Activated naive CD8-positive, alpha-beta T cell (primary cell): Measurements from ENCODE around the gene SEC23A.
"Not testable (repeated sequence)": the region's sequence is repeated elsewhere in the genome, so short reads cannot be mapped to it uniquely, and the experiment has no call there.

Experiments
- H3K27ac Mint-ChIP-seq: one replicate; pipeline ENCODE4 v1.8.0; 2021; ENCODE audit warnings: mixed read lengths
- H3K27me3 Mint-ChIP-seq: one replicate; pipeline ENCODE4 v1.8.0; 2021; ENCODE audit warnings: mixed read lengths
- H3K36me3 Mint-ChIP-seq: one replicate; pipeline ENCODE4 v1.8.0; 2021; ENCODE audit warnings: mixed read lengths
- H3K4me1 Mint-ChIP-seq: one replicate; pipeline ENCODE4 v1.8.0; 2021; ENCODE audit warnings: low read depth, mixed read lengths
- H3K4me3 Mint-ChIP-seq: one replicate; pipeline ENCODE4 v1.8.0; 2021; ENCODE audit warnings: mild to moderate bottlenecking, mixed read lengths
- H3K9me3 Mint-ChIP-seq: one replicate; pipeline ENCODE4 v1.8.0; 2021; ENCODE audit warnings: low read depth, mixed read lengths

SEC23A gene

DNA sequence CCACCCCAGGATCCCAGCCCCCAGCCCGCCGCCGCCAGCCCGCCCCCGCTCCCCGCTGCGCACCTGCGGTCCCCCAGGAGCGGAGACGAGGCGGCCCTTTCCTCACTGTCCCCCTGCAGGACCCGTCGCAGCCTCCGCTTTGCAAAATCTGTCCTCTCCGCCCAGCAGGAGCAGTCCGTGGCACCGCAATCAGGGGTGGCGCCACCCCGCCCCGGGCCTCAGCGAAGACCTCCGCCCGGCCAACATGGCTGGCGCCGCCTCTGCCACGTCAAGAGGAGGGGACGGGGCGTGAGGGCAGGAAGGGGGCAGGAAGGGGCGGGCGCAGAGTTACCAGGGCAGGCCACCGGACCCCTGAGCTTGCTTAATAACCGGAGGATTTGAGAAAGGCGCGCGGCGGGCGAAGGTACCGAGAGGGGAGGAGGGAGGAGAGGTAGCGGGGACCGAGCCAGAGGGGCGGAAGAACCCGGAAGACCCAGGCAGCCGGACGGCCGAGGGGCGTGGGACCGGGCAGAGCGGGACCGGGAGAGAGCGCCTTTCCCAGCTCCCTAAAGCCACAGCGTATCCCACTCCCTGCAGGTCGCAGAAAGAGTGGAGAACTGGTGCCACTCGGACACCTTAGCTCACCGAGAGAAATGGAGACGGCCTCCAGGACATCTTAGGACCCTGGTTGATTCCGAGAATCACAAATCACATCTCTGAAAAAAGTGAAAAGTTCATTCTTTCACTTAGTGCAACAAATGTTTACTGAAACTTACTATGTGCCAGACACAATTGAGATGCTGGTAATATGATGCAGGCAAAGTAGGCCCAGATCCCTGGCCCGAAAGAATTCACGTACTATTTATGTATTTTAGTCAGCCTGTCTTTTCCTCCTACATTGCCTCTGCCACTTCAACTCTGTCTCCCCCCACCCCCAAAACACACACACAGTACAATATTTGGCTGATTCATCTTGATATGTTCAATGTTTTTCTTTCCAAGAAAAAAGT is at the start of gene SEC23A:
TSS of gene SEC23A (minus strand) at position 267 of the 989 bp plus-strand sequence. CDS start 7,117 bp downstream, outside the sequence.
- peak within 1 kb of the TSS; percentile 92 for H3K4me3 Mint-ChIP-seq
- H3K36me3 Mint-ChIP-seq: peaks cover 2% of the 10 kb centered on the region
- H3K4me1 Mint-ChIP-seq: peaks cover 42% of the 10 kb centered on the region
- no peaks in the 10 kb centered on the region for H3K27me3 Mint-ChIP-seq
- H3K9me3 Mint-ChIP-seq: no peaks in the 10 kb centered on the region
- peak within 1 kb of the TSS; percentile 92 for H3K27ac Mint-ChIP-seq

GRCh38 chr14:39145266-39145966 is 42.4 kb upstream of the SEC23A start:
- Mint-ChIP-seq H3K27me3 (no peaks in the 10 kb centered on the region), H3K27ac (no peak overlapping the region), H3K36me3 (peaks cover 14% of the 10 kb centered on the region), H3K9me3 (no peaks in the 10 kb centered on the region), H3K4me3 (no peak overlapping the region), H3K4me1 (no peaks in the 10 kb centered on the region)

GRCh38 chr14:39143226-39143625 is 40.2 kb upstream of the SEC23A start:
- H3K4me1 Mint-ChIP-seq, H3K27me3 Mint-ChIP-seq, H3K4me3 Mint-ChIP-seq, H3K9me3 Mint-ChIP-seq, H3K27ac Mint-ChIP-seq: not testable (repeated sequence)
- H3K36me3 Mint-ChIP-seq: peaks cover 20% of the 10 kb centered on the region

DNA sequence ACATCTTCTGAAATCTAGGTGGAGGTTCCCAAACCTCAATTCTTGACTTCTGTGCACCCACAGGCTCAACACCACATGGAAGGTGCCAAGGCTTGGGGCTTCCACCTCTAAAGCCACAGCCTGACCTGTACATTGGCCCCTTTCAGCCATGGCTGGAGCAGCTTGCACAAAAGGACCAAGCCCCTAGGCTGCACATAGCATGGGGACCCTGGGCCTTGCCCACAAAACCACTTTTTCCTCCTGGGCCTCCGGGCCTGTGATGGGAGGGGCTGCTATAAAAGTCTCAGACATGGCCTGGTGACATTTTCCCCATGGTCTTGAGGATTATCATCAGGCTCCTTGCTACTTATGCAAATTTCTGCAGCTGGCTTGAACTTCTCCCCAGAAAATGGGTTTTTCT is 38.6 kb upstream of the SEC23A start:
- not testable (repeated sequence) for H3K9me3 Mint-ChIP-seq, H3K4me3 Mint-ChIP-seq, H3K27ac Mint-ChIP-seq, H3K4me1 Mint-ChIP-seq, H3K27me3 Mint-ChIP-seq
- peaks cover 15% of the 10 kb centered on the region for H3K36me3 Mint-ChIP-seq

- H3K27ac Mint-ChIP-seq: peak overlapping the region; percentile 16
- no peaks in the 10 kb centered on the region for H3K4me1 Mint-ChIP-seq
- H3K36me3 Mint-ChIP-seq: peaks cover 15% of the 10 kb centered on the region
- H3K9me3 Mint-ChIP-seq: no peaks in the 10 kb centered on the region
- no peak overlapping the region for H3K4me3 Mint-ChIP-seq
- no peaks in the 10 kb centered on the region for H3K27me3 Mint-ChIP-seq
Measured at GRCh38 chr14:39140170-39140569, 37.1 kb upstream of the SEC23A start.

GRCh38 chr14:39138440-39138839 is 35.4 kb upstream of the SEC23A start:
- no peaks in the 10 kb centered on the region for H3K27me3 Mint-ChIP-seq
- H3K4me3 Mint-ChIP-seq: no peak overlapping the region
- no peaks in the 10 kb centered on the region for H3K4me1 Mint-ChIP-seq
- H3K36me3 Mint-ChIP-seq: peaks cover 15% of the 10 kb centered on the region
- no peak overlapping the region for H3K27ac Mint-ChIP-seq
- no peaks in the 10 kb centered on the region for H3K9me3 Mint-ChIP-seq

- H3K4me1 Mint-ChIP-seq, H3K27me3 Mint-ChIP-seq, H3K4me3 Mint-ChIP-seq, H3K9me3 Mint-ChIP-seq: not testable (repeated sequence)
- Mint-ChIP-seq H3K36me3 (peaks cover 13% of the 10 kb centered on the region), H3K27ac (peak overlapping the region; percentile 46)
Measured at GRCh38 chr14:39137835-39138234, 34.8 kb upstream of the SEC23A start.

DNA sequence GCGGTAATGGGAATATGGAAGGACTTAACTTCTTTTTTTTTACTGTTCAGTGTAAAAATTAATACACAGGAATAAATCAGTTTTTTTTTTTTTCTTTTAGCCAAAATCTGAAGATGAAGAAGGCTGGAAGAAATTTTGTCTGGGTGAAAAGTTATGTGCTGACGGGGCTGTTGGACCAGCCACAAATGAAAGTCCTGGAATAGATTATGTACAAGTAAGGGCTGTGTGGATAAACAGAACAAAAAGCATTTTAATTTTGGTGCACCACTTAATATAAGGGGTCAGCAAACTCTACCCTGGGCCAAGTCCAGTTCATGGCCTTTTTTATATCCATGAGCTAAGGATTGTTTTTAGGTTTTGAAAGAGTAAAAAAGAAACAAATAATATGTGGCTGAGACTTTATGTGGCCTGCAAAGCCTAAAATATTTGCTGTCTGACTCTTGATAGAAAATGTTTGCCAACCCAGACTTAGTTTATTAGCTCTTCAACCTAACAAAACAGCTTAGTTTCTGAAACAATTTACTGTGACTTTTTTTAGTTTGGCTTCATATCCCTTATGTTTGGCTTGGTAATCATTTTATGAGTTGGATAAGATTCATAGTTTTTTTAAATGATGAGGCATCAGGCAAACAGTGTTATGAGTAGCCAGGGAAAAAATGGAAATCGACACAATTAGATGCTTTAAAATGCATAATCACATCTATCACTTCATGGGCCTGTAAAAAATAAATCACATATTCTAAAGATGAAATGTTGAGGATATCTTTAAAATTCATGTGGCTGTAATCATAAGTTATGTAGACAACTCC is 19.5 kb upstream of the SEC23A start:
- Mint-ChIP-seq H3K9me3 (no peaks in the 10 kb centered on the region), H3K4me3 (no peak overlapping the region), H3K36me3 (peaks cover 13% of the 10 kb centered on the region), H3K27me3 (no peaks in the 10 kb centered on the region), H3K27ac (no peak overlapping the region), H3K4me1 (no peaks in the 10 kb centered on the region)

- no peaks in the 10 kb centered on the region for H3K9me3 Mint-ChIP-seq
- no peaks in the 10 kb centered on the region for H3K27me3 Mint-ChIP-seq
- peaks cover 4% of the 10 kb centered on the region for H3K36me3 Mint-ChIP-seq
- peaks cover 27% of the 10 kb centered on the region for H3K4me1 Mint-ChIP-seq
- H3K4me3 Mint-ChIP-seq: peak within 1 kb of the TSS; percentile 93
- H3K27ac Mint-ChIP-seq: peak within 1 kb of the TSS; percentile 92
Measured at GRCh38 chr14:39114073-39114838, 11.2 kb upstream of the SEC23A start, which contains the start of gene GEMIN2. TSS of gene GEMIN2 (plus strand) at chr14:39114323. CDS start at chr14:39114339, 16 bp downstream.

- H3K9me3 Mint-ChIP-seq: no peaks in the 10 kb centered on the region
- H3K27me3 Mint-ChIP-seq: no peaks in the 10 kb centered on the region
- peaks cover 3% of the 10 kb centered on the region for H3K36me3 Mint-ChIP-seq
- H3K27ac Mint-ChIP-seq: peak overlapping the region; percentile 92
- peaks cover 27% of the 10 kb centered on the region for H3K4me1 Mint-ChIP-seq
- H3K4me3 Mint-ChIP-seq: peak overlapping the region; percentile 93
Measured at GRCh38 chr14:39113685-39114072, 10.6 kb upstream of the SEC23A start.

- Mint-ChIP-seq H3K9me3 (no peaks in the 10 kb centered on the region), H3K27me3 (no peaks in the 10 kb centered on the region), H3K4me3 (no peak overlapping the region), H3K4me1 (peaks cover 22% of the 10 kb centered on the region), H3K27ac (no peak overlapping the region), H3K36me3 (peaks cover 3% of the 10 kb centered on the region)
Measured at GRCh38 chr14:39109893-39110715, 7.1 kb upstream of the SEC23A start.

DNA sequence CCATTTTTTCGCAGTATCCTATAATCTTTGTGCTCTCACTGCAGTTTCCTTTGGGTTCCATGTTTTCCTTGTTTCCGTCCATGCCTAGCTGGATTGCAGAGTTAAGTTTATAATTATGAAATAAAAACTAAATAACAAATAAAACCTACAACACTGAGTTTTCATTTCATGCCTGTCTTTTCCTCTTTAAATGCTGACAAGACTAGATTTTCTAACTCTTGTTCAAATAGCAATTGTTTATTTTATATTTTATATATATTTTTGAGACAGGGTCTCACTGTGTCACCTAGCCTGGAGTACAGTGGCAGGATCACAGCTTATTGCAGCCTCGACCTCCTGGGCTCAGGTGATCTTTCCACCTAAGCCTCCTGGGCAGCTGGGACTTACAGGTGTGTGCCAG is 5.8 kb upstream of the SEC23A start:
- H3K4me1 Mint-ChIP-seq: peaks cover 21% of the 10 kb centered on the region
- no peaks in the 10 kb centered on the region for H3K36me3 Mint-ChIP-seq
- H3K27ac Mint-ChIP-seq: no peak overlapping the region
- no peak overlapping the region for H3K4me3 Mint-ChIP-seq
- no peaks in the 10 kb centered on the region for H3K27me3 Mint-ChIP-seq
- no peaks in the 10 kb centered on the region for H3K9me3 Mint-ChIP-seq

- Mint-ChIP-seq H3K27me3 (no peaks in the 10 kb centered on the region), H3K4me1 (peaks cover 19% of the 10 kb centered on the region), H3K36me3 (no peaks in the 10 kb centered on the region), H3K27ac (no peak overlapping the region), H3K9me3 (no peaks in the 10 kb centered on the region), H3K4me3 (no peak overlapping the region)
Measured at GRCh38 chr14:39107591-39107996, 4.6 kb upstream of the SEC23A start.
